Measurements from ENCODE around the gene SELENOV. TPM values are rescaled to one million over a fixed set of nuclear protein-coding genes. Genes with fewer than 3 reads are reported as not detected.

Gene SELENOV
- total RNA-seq, 1 donor = not detected

- TF ChIP-seq, protein P1, sequence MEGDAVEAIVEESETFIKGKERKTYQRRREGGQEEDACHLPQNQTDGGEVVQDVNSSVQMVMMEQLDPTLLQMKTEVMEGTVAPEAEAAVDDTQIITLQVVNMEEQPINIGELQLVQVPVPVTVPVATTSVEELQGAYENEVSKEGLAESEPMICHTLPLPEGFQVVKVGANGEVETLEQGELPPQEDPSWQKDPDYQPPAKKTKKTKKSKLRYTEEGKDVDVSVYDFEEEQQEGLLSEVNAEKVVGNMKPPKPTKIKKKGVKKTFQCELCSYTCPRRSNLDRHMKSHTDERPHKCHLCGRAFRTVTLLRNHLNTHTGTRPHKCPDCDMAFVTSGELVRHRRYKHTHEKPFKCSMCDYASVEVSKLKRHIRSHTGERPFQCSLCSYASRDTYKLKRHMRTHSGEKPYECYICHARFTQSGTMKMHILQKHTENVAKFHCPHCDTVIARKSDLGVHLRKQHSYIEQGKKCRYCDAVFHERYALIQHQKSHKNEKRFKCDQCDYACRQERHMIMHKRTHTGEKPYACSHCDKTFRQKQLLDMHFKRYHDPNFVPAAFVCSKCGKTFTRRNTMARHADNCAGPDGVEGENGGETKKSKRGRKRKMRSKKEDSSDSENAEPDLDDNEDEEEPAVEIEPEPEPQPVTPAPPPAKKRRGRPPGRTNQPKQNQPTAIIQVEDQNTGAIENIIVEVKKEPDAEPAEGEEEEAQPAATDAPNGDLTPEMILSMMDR (IDR thresholded peaks at IDR 0.05; ENCODE audit: insufficient read depth, low read depth, low read length) = no peak
- no peak overlapping the region for H3K4me3 ChIP-seq (ENCODE audit: low read depth, low read length)
- DNase-seq (ENCODE audit: low read depth) = no peak
Measured at GRCh38 chr19:39517432-39517831, 2.5 kb downstream of the SELENOV start.

GRCh38 chr19:39518458-39518857, 3.5 kb downstream of the SELENOV start:
- no peak for DNase-seq (ENCODE audit: low read depth)
- H3K4me3 ChIP-seq (ENCODE audit: low read depth, low read length) = no peak overlapping the region
- TF ChIP-seq, protein P1 (IDR thresholded peaks at IDR 0.05; ENCODE audit: insufficient read depth, low read depth, low read length) = no peak

- DNase-seq (ENCODE audit: low read depth) = no peak
- no peak overlapping the region for H3K4me3 ChIP-seq (ENCODE audit: low read depth, low read length)
- TF ChIP-seq, protein P1 (IDR thresholded peaks at IDR 0.05; ENCODE audit: insufficient read depth, low read depth, low read length) = no peak
Measured at GRCh38 chr19:39518975-39519374, 4.0 kb downstream of the SELENOV start.

DNA sequence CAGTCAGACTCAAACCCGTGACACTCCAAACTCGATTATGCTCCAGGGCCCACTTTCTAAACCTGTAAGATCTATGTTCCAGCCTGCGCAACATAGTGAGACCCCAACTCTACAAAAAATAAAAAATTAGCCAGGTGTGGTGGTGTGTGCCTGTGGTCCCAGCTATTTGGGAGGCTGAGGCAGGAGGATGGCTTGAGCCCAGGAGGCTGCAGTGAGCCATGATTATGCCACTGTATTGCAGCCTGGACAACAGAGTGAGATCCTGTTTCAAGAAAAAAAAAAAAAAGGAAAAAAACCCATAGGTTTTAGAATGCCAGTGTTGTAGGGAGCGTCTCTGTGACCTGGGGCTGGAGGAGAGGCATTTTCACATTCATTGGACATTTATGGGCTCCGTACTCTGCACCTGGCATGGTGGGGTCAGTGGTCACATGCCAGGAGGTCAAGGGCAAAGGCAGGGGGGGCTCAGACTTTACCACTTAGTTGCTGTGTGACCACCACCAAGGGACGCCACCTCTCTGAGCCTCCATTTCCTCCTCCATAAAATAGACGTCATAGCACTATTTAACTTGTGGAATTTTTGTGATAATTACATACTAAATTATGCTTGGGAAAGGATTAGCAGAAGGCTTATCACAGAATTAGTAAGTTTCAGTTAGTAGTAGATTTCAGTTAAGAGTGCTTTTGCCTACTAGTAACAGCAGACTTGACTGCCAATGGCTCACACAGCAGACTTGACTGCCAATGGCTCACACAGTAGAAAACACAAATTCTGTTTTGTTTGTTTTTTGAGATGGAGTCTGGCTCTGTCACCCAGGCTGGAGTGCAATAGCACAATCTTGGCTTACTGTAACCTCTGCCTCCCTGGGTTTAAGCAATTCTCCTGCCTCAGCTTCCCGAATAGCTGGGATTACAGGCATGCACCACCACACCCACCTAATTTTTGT, 5.9 kb downstream of the SELENOV start:
- DNase-seq (ENCODE audit: low read depth) = no peak
- TF ChIP-seq, protein P1 (IDR thresholded peaks at IDR 0.05; ENCODE audit: insufficient read depth, low read depth, low read length) = no peak
- no peak overlapping the region for H3K4me3 ChIP-seq (ENCODE audit: low read depth, low read length)

- no peak for DNase-seq (ENCODE audit: low read depth)
- TF ChIP-seq, protein P1 (IDR thresholded peaks at IDR 0.05; ENCODE audit: insufficient read depth, low read depth, low read length) = no peak
- no peak overlapping the region for H3K4me3 ChIP-seq (ENCODE audit: low read depth, low read length)
Measured at GRCh38 chr19:39524495-39524894, 9.6 kb downstream of the SELENOV start.

DNA sequence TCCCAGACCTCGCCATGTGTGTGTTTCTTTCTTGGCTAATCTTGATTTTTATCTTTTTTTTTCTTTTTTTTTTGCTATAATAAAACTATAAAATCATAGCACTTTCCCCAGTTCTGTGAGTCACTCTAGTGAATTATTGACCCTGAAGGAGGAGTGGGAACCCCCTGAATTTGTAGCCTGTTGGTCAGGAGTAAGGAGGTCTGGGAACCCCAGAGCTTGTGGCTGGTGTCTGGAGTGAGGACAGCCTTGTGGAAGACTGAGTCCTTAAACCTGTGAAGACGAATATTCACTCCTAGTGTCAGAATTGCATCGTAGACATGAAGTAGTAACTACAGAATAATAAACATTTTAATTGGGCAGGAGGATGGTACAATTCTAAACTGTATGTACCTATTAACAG, 10.3 kb downstream of the SELENOV start:
- TF ChIP-seq, protein P1 (IDR thresholded peaks at IDR 0.05; ENCODE audit: insufficient read depth, low read depth, low read length) = no peak
- no peak overlapping the region for H3K4me3 ChIP-seq (ENCODE audit: low read depth, low read length)
- no peak for DNase-seq (ENCODE audit: low read depth)

Data from fibroblast of villous mesenchyme (primary cell).